ENCODE measurements around the gene ACP2.

GRCh38 chr11:47216121-47216798 is 32.4 kb downstream of the ACP2 start:
- TF ChIP-seq CTCF (IDR thresholded peaks at IDR 0.05; ENCODE audit: insufficient read depth, low read length): no peak
- no peak for TF ChIP-seq POLR2AphosphoS5 (IDR thresholded peaks at IDR 0.05; ENCODE audit: low read depth)
